ENCODE data around the gene WRAP53. TPM values are rescaled to one million over a fixed set of nuclear protein-coding genes. Genes with fewer than 3 reads are reported as not detected.

Gene WRAP53
- polyA plus RNA-seq, 1 donor (not counting 4 experiments of a cell fraction or from before 2014, with no cell fraction given) = 8.2 TPM

GRCh38 chr17:7652388-7653356, 35.6 kb upstream of the WRAP53 start:
- DNase-seq (ENCODE audit: low read depth, low spot score) (no peak), FAIRE-seq (no peak)
- dilution Hi-C loops (cut with MboI; ENCODE audit: extremely low pct_ligation_motif_present, low sequenced_read_pairs) = no loop called here
- Histone ChIP-seq H3K27ac (ENCODE audit: control insufficient read depth, insufficient read depth, low read length) (no peak overlapping the region), H2AFZ (ENCODE audit: control insufficient read depth, low read length) (no peak overlapping the region), H3K36me3 (ENCODE audit: control insufficient read depth in 2 of 2, extremely low read depth in 1 of 2, insufficient read depth in 2 of 2, low read length in 2 of 2) (no peaks in the 10 kb centered on the region), H4K20me1 (ENCODE audit: control insufficient read depth, extremely low read depth, insufficient read depth, low read length) (no peaks in the 10 kb centered on the region), H3K4me1 (ENCODE audit: control insufficient read depth, extremely low read depth, insufficient read depth, low read length) (peaks cover 4% of the 10 kb centered on the region), H3K9ac (ENCODE audit: control insufficient read depth, extremely low read depth, insufficient read depth, low read length) (no peak overlapping the region), H3K27me3 (ENCODE audit: control insufficient read depth, extremely low read depth, insufficient read depth, low read length) (peaks cover 45% of the 10 kb centered on the region), H3K4me3 (ENCODE audit: control insufficient read depth in 2 of 3, extremely low read depth in 1 of 3, insufficient read depth in 2 of 3, low read depth in 1 of 3, low read length in 3 of 3) (no peak overlapping the region), H3K9me1 (ENCODE audit: control insufficient read depth, extremely low read depth, insufficient read depth, low read length) (no peaks in the 10 kb centered on the region), H3K4me2 (ENCODE audit: control insufficient read depth, extremely low read depth, insufficient read depth, low read depth, low read length) (no peak overlapping the region), H3K9me3 (ENCODE audit: control insufficient read depth, low read depth, low read length) (no peaks in the 10 kb centered on the region), H3K79me2 (ENCODE audit: control insufficient read depth, insufficient read depth, low read length) (no peaks in the 10 kb centered on the region)
- no peak for TF ChIP-seq CTCF (optimal IDR thresholded peaks at IDR 0.05 in 1 of 3, IDR thresholded peaks at IDR 0.05 in 1 of 3, conservative IDR thresholded peaks at IDR 0.05 in 1 of 3; ENCODE audit: extremely low read depth in 1 of 3, insufficient read depth in 2 of 3, low read length in 3 of 3)
- TF ChIP-seq EZH2 (IDR thresholded peaks at IDR 0.05; ENCODE audit: low read length) = peak; percentile 33

GRCh38 chr17:7654832-7655540, 33.3 kb upstream of the WRAP53 start:
- Histone ChIP-seq H3K36me3 (ENCODE audit: control insufficient read depth in 2 of 2, extremely low read depth in 1 of 2, insufficient read depth in 2 of 2, low read length in 2 of 2) (no peaks in the 10 kb centered on the region), H4K20me1 (ENCODE audit: control insufficient read depth, extremely low read depth, insufficient read depth, low read length) (no peaks in the 10 kb centered on the region), H2AFZ (ENCODE audit: control insufficient read depth, low read length) (no peak overlapping the region), H3K9ac (ENCODE audit: control insufficient read depth, extremely low read depth, insufficient read depth, low read length) (no peak overlapping the region), H3K27me3 (ENCODE audit: control insufficient read depth, extremely low read depth, insufficient read depth, low read length) (peaks cover 43% of the 10 kb centered on the region), H3K27ac (ENCODE audit: control insufficient read depth, insufficient read depth, low read length) (no peak overlapping the region), H3K9me1 (ENCODE audit: control insufficient read depth, extremely low read depth, insufficient read depth, low read length) (no peaks in the 10 kb centered on the region), H3K4me1 (ENCODE audit: control insufficient read depth, extremely low read depth, insufficient read depth, low read length) (peaks cover 4% of the 10 kb centered on the region), H3K4me3 (ENCODE audit: control insufficient read depth in 2 of 3, extremely low read depth in 1 of 3, insufficient read depth in 2 of 3, low read depth in 1 of 3, low read length in 3 of 3) (no peak overlapping the region), H3K79me2 (ENCODE audit: control insufficient read depth, insufficient read depth, low read length) (no peaks in the 10 kb centered on the region), H3K4me2 (ENCODE audit: control insufficient read depth, extremely low read depth, insufficient read depth, low read depth, low read length) (no peak overlapping the region), H3K9me3 (ENCODE audit: control insufficient read depth, low read depth, low read length) (no peaks in the 10 kb centered on the region)
- dilution Hi-C loops (cut with MboI; ENCODE audit: extremely low pct_ligation_motif_present, low sequenced_read_pairs) = no loop called here
- DNase-seq (ENCODE audit: low read depth, low spot score) (no peak), FAIRE-seq (no peak)
- TF ChIP-seq CTCF (optimal IDR thresholded peaks at IDR 0.05 in 1 of 3, IDR thresholded peaks at IDR 0.05 in 1 of 3, conservative IDR thresholded peaks at IDR 0.05 in 1 of 3; ENCODE audit: extremely low read depth in 1 of 3, insufficient read depth in 2 of 3, low read length in 3 of 3) (no peak), EZH2 (IDR thresholded peaks at IDR 0.05; ENCODE audit: low read length) (no peak)
